ENCODE results near the gene METTL13. TPM values are rescaled to one million over a fixed set of nuclear protein-coding genes. Genes with fewer than 3 reads are reported as not detected.

Gene METTL13
- total RNA-seq, 1 donor from 2014 or later, result 15.8 TPM

Other genes with a start within 250 kb of the METTL13 start
- not detected for gene MYOCOS, start 159.4 kb upstream of the METTL13 start, total RNA-seq
- 1.0 TPM for gene MYOC, start 129.0 kb upstream of the METTL13 start, total RNA-seq
- gene VAMP4, start 39.6 kb upstream of the METTL13 start, total RNA-seq, result 8.1 TPM
- gene DNM3, start 59.8 kb downstream of the METTL13 start, total RNA-seq, result 1.2 TPM

Data from left ventricle myocardium inferior (tissue), 1 donor.